ENCODE results near the gene ELFN1.

The ELFN1 gene

GRCh38 chr7:1678081-1678543 lies 8.0 kb downstream of the ELFN1 start:
- no CpG with 5 or more reads among the region's 13 CpGs for WGBS (ENCODE audit: extremely low coverage, insufficient coverage, low lambda C conversion rate)
- no peak for DNase-seq
- Histone ChIP-seq H3K79me2 (ENCODE audit: control insufficient read depth, insufficient read depth, low read length) (no peaks in the 10 kb centered on the region), H2BK15ac (replicated peaks; ENCODE audit: low read depth) (no peak overlapping the region), H3K23ac (ENCODE audit: low read length) (no peak overlapping the region), H3K4me3 (ENCODE audit: low read length) (no peak overlapping the region), H3K27ac (ENCODE audit: low read depth, low read length) (no peak overlapping the region), H3K9ac (ENCODE audit: low read length) (no peak overlapping the region), H2BK5ac (ENCODE audit: low read length) (no peak overlapping the region), H3K27me3 (ENCODE audit: insufficient read depth, low read length, poor library complexity) (no peaks in the 10 kb centered on the region), H2AK5ac (ENCODE audit: low read length) (no peak overlapping the region), H3K4ac (ENCODE audit: low read depth, low read length) (no peak overlapping the region), H3K4me2 (ENCODE audit: low read length) (no peak overlapping the region), H4K8ac (ENCODE audit: low read depth, low read length) (no peak overlapping the region), H4K5ac (ENCODE audit: low read length) (no peak overlapping the region), H3K36me3 (ENCODE audit: control insufficient read depth, insufficient read depth, low read length) (no peaks in the 10 kb centered on the region), H3K18ac (ENCODE audit: low read length) (no peak overlapping the region), H2BK120ac (ENCODE audit: low read depth, low read length) (no peak overlapping the region), H3K4me1 (ENCODE audit: control insufficient read depth, low read depth, low read length) (no peaks in the 10 kb centered on the region), H3K56ac (ENCODE audit: low read length) (no peak overlapping the region), H3K79me1 (ENCODE audit: low read length) (no peaks in the 10 kb centered on the region)

GRCh38 chr7:1678571-1679325 lies 8.7 kb downstream of the ELFN1 start:
- H2AK5ac ChIP-seq (ENCODE audit: low read length): no peak overlapping the region
- no peak for DNase-seq
- no peak overlapping the region for H2BK120ac ChIP-seq (ENCODE audit: low read depth, low read length)
- H4K5ac ChIP-seq (ENCODE audit: low read length): no peak overlapping the region
- no CpG with 5 or more reads among the region's 30 CpGs for WGBS (ENCODE audit: extremely low coverage, insufficient coverage, low lambda C conversion rate)
- H3K56ac ChIP-seq (ENCODE audit: low read length): no peak overlapping the region
- no peaks in the 10 kb centered on the region for H3K79me2 ChIP-seq (ENCODE audit: control insufficient read depth, insufficient read depth, low read length)
- H3K79me1 ChIP-seq (ENCODE audit: low read length): no peaks in the 10 kb centered on the region
- H3K4me2 ChIP-seq (ENCODE audit: low read length): no peak overlapping the region
- no peak overlapping the region for H4K8ac ChIP-seq (ENCODE audit: low read depth, low read length)
- H3K9ac ChIP-seq (ENCODE audit: low read length): no peak overlapping the region
- H3K23ac ChIP-seq (ENCODE audit: low read length): no peak overlapping the region
- H2BK15ac ChIP-seq (replicated peaks; ENCODE audit: low read depth): no peak overlapping the region
- H3K4ac ChIP-seq (ENCODE audit: low read depth, low read length): no peak overlapping the region
- H2BK5ac ChIP-seq (ENCODE audit: low read length): no peak overlapping the region
- no peaks in the 10 kb centered on the region for H3K36me3 ChIP-seq (ENCODE audit: control insufficient read depth, insufficient read depth, low read length)
- H3K4me1 ChIP-seq (ENCODE audit: control insufficient read depth, low read depth, low read length): no peaks in the 10 kb centered on the region
- H3K18ac ChIP-seq (ENCODE audit: low read length): no peak overlapping the region
- no peaks in the 10 kb centered on the region for H3K27me3 ChIP-seq (ENCODE audit: insufficient read depth, low read length, poor library complexity)
- H3K27ac ChIP-seq (ENCODE audit: low read depth, low read length): no peak overlapping the region
- no peak overlapping the region for H3K4me3 ChIP-seq (ENCODE audit: low read length)

GRCh38 chr7:1679326-1679965 lies 9.4 kb downstream of the ELFN1 start:
- Histone ChIP-seq H2AK5ac (ENCODE audit: low read length) (no peak overlapping the region), H3K4ac (ENCODE audit: low read depth, low read length) (no peak overlapping the region), H3K27ac (ENCODE audit: low read depth, low read length) (no peak overlapping the region), H2BK120ac (ENCODE audit: low read depth, low read length) (no peak overlapping the region), H4K8ac (ENCODE audit: low read depth, low read length) (no peak overlapping the region), H3K56ac (ENCODE audit: low read length) (no peak overlapping the region), H2BK5ac (ENCODE audit: low read length) (no peak overlapping the region), H3K18ac (ENCODE audit: low read length) (no peak overlapping the region), H3K27me3 (ENCODE audit: insufficient read depth, low read length, poor library complexity) (no peaks in the 10 kb centered on the region), H3K9ac (ENCODE audit: low read length) (no peak overlapping the region), H3K79me1 (ENCODE audit: low read length) (no peaks in the 10 kb centered on the region), H3K23ac (ENCODE audit: low read length) (no peak overlapping the region), H3K4me3 (ENCODE audit: low read length) (no peak overlapping the region), H2BK15ac (replicated peaks; ENCODE audit: low read depth) (no peak overlapping the region), H3K36me3 (ENCODE audit: control insufficient read depth, insufficient read depth, low read length) (no peaks in the 10 kb centered on the region), H4K5ac (ENCODE audit: low read length) (no peak overlapping the region), H3K79me2 (ENCODE audit: control insufficient read depth, insufficient read depth, low read length) (no peaks in the 10 kb centered on the region), H3K4me2 (ENCODE audit: low read length) (no peak overlapping the region), H3K4me1 (ENCODE audit: control insufficient read depth, low read depth, low read length) (no peaks in the 10 kb centered on the region)
- no CpG with 5 or more reads among the region's 15 CpGs for WGBS (ENCODE audit: extremely low coverage, insufficient coverage, low lambda C conversion rate)
- DNase-seq: no peak

GRCh38 chr7:1679966-1680730 lies 10.1 kb downstream of the ELFN1 start:
- no peak overlapping the region for H3K4me3 ChIP-seq (ENCODE audit: low read length)
- H3K27ac ChIP-seq (ENCODE audit: low read depth, low read length): no peak overlapping the region
- H2BK120ac ChIP-seq (ENCODE audit: low read depth, low read length): no peak overlapping the region
- no peak overlapping the region for H2BK15ac ChIP-seq (replicated peaks; ENCODE audit: low read depth)
- no peak overlapping the region for H2BK5ac ChIP-seq (ENCODE audit: low read length)
- WGBS (ENCODE audit: extremely low coverage, insufficient coverage, low lambda C conversion rate): no CpG with 5 or more reads among the region's 22 CpGs
- H3K79me2 ChIP-seq (ENCODE audit: control insufficient read depth, insufficient read depth, low read length): no peaks in the 10 kb centered on the region
- no peak overlapping the region for H3K18ac ChIP-seq (ENCODE audit: low read length)
- DNase-seq: no peak
- H3K36me3 ChIP-seq (ENCODE audit: control insufficient read depth, insufficient read depth, low read length): no peaks in the 10 kb centered on the region
- H4K5ac ChIP-seq (ENCODE audit: low read length): no peak overlapping the region
- no peaks in the 10 kb centered on the region for H3K4me1 ChIP-seq (ENCODE audit: control insufficient read depth, low read depth, low read length)
- no peak overlapping the region for H3K9ac ChIP-seq (ENCODE audit: low read length)
- H3K56ac ChIP-seq (ENCODE audit: low read length): no peak overlapping the region
- H2AK5ac ChIP-seq (ENCODE audit: low read length): no peak overlapping the region
- no peaks in the 10 kb centered on the region for H3K27me3 ChIP-seq (ENCODE audit: insufficient read depth, low read length, poor library complexity)
- H3K4me2 ChIP-seq (ENCODE audit: low read length): no peak overlapping the region
- H4K8ac ChIP-seq (ENCODE audit: low read depth, low read length): no peak overlapping the region
- no peak overlapping the region for H3K4ac ChIP-seq (ENCODE audit: low read depth, low read length)
- no peaks in the 10 kb centered on the region for H3K79me1 ChIP-seq (ENCODE audit: low read length)
- no peak overlapping the region for H3K23ac ChIP-seq (ENCODE audit: low read length)

GRCh38 chr7:1681581-1681980 lies 11.5 kb downstream of the ELFN1 start:
- Histone ChIP-seq H3K79me1 (ENCODE audit: low read length) (no peaks in the 10 kb centered on the region), H3K4me3 (ENCODE audit: low read length) (no peak overlapping the region), H2BK5ac (ENCODE audit: low read length) (no peak overlapping the region), H3K9ac (ENCODE audit: low read length) (no peak overlapping the region), H3K79me2 (ENCODE audit: control insufficient read depth, insufficient read depth, low read length) (no peaks in the 10 kb centered on the region), H3K18ac (ENCODE audit: low read length) (no peak overlapping the region), H2BK15ac (replicated peaks; ENCODE audit: low read depth) (no peak overlapping the region), H3K27ac (ENCODE audit: low read depth, low read length) (no peak overlapping the region), H3K4me1 (ENCODE audit: control insufficient read depth, low read depth, low read length) (no peaks in the 10 kb centered on the region), H2AK5ac (ENCODE audit: low read length) (no peak overlapping the region), H3K27me3 (ENCODE audit: insufficient read depth, low read length, poor library complexity) (no peaks in the 10 kb centered on the region), H2BK120ac (ENCODE audit: low read depth, low read length) (no peak overlapping the region), H4K8ac (ENCODE audit: low read depth, low read length) (no peak overlapping the region), H3K23ac (ENCODE audit: low read length) (no peak overlapping the region), H3K36me3 (ENCODE audit: control insufficient read depth, insufficient read depth, low read length) (no peaks in the 10 kb centered on the region), H3K4ac (ENCODE audit: low read depth, low read length) (no peak overlapping the region), H3K4me2 (ENCODE audit: low read length) (no peak overlapping the region), H3K56ac (ENCODE audit: low read length) (no peak overlapping the region), H4K5ac (ENCODE audit: low read length) (no peak overlapping the region)
- no CpG with 5 or more reads among the region's 9 CpGs for WGBS (ENCODE audit: extremely low coverage, insufficient coverage, low lambda C conversion rate)
- no peak for DNase-seq

All from mesendoderm (in vitro differentiated cells).